ENCODE results near the gene NR1D1. TPM values are rescaled to one million over a fixed set of nuclear protein-coding genes. Genes with fewer than 3 reads are reported as not detected.

Gene NR1D1
- total and polyA plus RNA-seq, 2 of the 13 experiments (the other 11 are each of a cell fraction or from before 2014, with no cell fraction given) = 2.1 to 2.7 TPM

DNA sequence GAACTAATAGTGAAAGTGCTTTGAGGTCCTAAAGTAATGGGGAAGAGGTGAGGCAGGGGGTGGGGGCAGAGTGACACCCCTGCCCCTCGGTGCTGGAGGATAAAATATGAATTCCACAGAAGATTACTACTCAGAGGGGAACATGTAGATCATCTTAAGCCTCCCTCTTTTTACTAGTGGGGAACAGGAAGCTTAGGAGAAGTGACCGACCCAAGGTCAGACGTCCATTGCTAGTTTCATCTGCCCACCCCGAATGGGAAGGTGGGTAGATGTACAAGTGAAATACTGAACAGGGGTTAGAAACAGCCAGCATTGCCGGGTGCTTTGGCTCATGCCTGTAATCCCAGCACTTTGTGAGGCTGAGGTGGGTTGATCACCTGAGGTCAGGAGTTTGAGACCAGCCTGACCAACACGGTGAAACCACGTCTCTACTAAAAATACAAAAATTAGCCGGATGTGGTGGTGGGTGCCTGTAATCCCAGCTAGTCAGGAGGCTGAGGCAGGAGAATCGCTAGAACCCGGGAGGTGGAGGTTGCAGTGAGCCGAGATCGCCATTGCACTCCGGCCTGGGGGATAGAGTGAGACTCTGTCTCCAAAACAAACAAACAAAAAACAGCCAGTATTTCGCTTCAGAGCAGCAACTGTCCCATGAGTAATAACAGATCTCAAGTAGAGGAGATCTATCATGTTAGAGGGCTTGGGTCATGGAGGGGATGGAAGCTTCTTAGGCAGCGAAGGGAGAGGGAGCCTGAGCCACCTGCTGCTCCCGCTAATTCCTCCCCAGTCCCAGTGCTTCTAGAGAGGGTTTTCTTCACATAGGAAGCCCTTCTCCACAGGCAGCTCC lies 1.2 kb upstream of the NR1D1 start:
- DNase-seq (ENCODE audit: low spot score) (no peak), FAIRE-seq (peak; percentile 8), ATAC-seq (no peak)
- ChIA-PET POLR2A (interaction anchor here (0.9 to 8.1 kb wide), 21 partner anchors 9 to 640 kb away, joined by 3 to 568 read pairs (median 6); partner anchors contain the start of genes CASC3, CDK12, CSF3 and MED24), CTCF (ENCODE audit: low intra/inter-chr PET ratio, low total read pairs) (interaction anchor here (1.5 kb wide), 1 partner anchor 10 kb away, joined by 4 read pairs; no protein-coding TSS in a partner anchor)
- Histone ChIP-seq H3K4me2 (ENCODE audit: low read depth, low read length) (peak overlapping the region; percentile 94), H2AFZ (ENCODE audit: low read length) (no peak overlapping the region), H4K20me1 (ENCODE audit: insufficient read depth, low read length) (no peaks in the 10 kb centered on the region), H3K4me1 (ENCODE audit: insufficient read depth, low read length) (peaks cover 93% of the 10 kb centered on the region), H3K27ac (ENCODE audit: extremely low read length, insufficient read depth, low read length) (peak overlapping the region; percentile 95), H3K9ac (ENCODE audit: insufficient read depth, low read depth, low read length) (peak overlapping the region; percentile 94), H3K79me2 (ENCODE audit: insufficient read depth, low read length) (peaks cover 18% of the 10 kb centered on the region), H3K4me3 (replicated peaks in 1 of 3; ENCODE audit: insufficient read depth in 1 of 3, low read depth in 2 of 3, low read length in 3 of 3) (peak overlapping the region; percentile 27 to 86 (median 32); a peak in 5 of 6 replicates), H3K9me3 (ENCODE audit: low read length) (no peaks in the 10 kb centered on the region), H3K36me3 (replicated peaks in 1 of 2; ENCODE audit: control insufficient read depth in 1 of 2, insufficient read depth in 2 of 2, low read length in 2 of 2) (peaks cover 8 to 10% of the 10 kb centered on the region in 2 experiments), H3K27me3 (ENCODE audit: control insufficient read depth in 1 of 2, insufficient read depth in 2 of 2, low read length in 2 of 2) (peaks cover 0 to 9% of the 10 kb centered on the region in 2 experiments; a peak in 1 of 5 replicates)
- intact Hi-C loops (cut with micrococcal nuclease; ENCODE audit: unreplicated experiment) (loop anchor here (1.0 to 10.0 kb wide), 2 partner anchors 12 to 177 kb away; partner anchors contain the start of genes LRRC3C and ORMDL3), in situ Hi-C loops (cut with HindIII; ENCODE audit: extremely low pct_ligation_motif_present, low pct_unique_long_range_greater_than_20kb) (no loop called here)
- WGBS (ENCODE audit: low lambda C conversion rate) = 28% methylated on average over 16 of the region's 16 CpGs
- TSS peak; percentile 71 for BruUV-seq (replicated peaks)
- TF ChIP-seq, protein P1, sequence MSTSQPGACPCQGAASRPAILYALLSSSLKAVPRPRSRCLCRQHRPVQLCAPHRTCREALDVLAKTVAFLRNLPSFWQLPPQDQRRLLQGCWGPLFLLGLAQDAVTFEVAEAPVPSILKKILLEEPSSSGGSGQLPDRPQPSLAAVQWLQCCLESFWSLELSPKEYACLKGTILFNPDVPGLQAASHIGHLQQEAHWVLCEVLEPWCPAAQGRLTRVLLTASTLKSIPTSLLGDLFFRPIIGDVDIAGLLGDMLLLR (CRISPR knock-in tag; IDR thresholded peaks at IDR 0.05) = no peak
- TF ChIP-seq ZNF121 (CRISPR knock-in tag; IDR thresholded peaks at IDR 0.05) (no peak), SIN3A (IDR thresholded peaks at IDR 0.05; ENCODE audit: borderline replicate concordance, low read depth, low read length) (no peak), ZMYM2 (CRISPR knock-in tag; IDR thresholded peaks at IDR 0.05) (peak; percentile 52; the same call in 1 of the 2 replicates), MBD4 (IDR thresholded peaks at IDR 0.05; ENCODE audit: borderline replicate concordance, low read length) (0 out of 2 replicates have a peak, but pooled peaks have one; percentile 29), ZNF546 (CRISPR knock-in tag; conservative IDR thresholded peaks at IDR 0.05) (0 out of 2 replicates have a peak, but pooled peaks have one; percentile 11), ZNF572 (CRISPR knock-in tag; IDR thresholded peaks at IDR 0.05) (no peak), ZNF839 (CRISPR knock-in tag; IDR thresholded peaks at IDR 0.05; ENCODE audit: borderline replicate concordance) (0 out of 2 replicates have a peak, but pooled peaks have one; percentile 14), CHD4 (IDR thresholded peaks at IDR 0.05; ENCODE audit: borderline replicate concordance, low read length) (0 out of 2 replicates have a peak, but pooled peaks have one; percentile 58), MLX (CRISPR knock-in tag; IDR thresholded peaks at IDR 0.05) (no peak), MED8 (CRISPR knock-in tag; IDR thresholded peaks at IDR 0.05; ENCODE audit: insufficient replicate concordance) (peak; percentile 36), ZSCAN25 (CRISPR knock-in tag; IDR thresholded peaks at IDR 0.05) (peak; percentile 95), ZNF878 (CRISPR knock-in tag; IDR thresholded peaks at IDR 0.05) (peak; percentile 27; the same call in 1 of the 2 replicates), RCOR2 (CRISPR knock-in tag; IDR thresholded peaks at IDR 0.05) (peak; percentile 2; the same call in 1 of the 2 replicates), SNAI1 (CRISPR knock-in tag; IDR thresholded peaks at IDR 0.05; ENCODE audit: borderline replicate concordance) (0 out of 2 replicates have a peak, but pooled peaks have one; percentile 4), NFKB2 (CRISPR knock-in tag; IDR thresholded peaks at IDR 0.05; ENCODE audit: borderline replicate concordance) (0 out of 2 replicates have a peak, but pooled peaks have one; percentile 17), ZNF678 (CRISPR knock-in tag; IDR thresholded peaks at IDR 0.05) (no peak), MEIS2 (CRISPR knock-in tag; IDR thresholded peaks at IDR 0.05) (0 out of 2 replicates have a peak, but pooled peaks have one; percentile 3), ASH2L (IDR thresholded peaks at IDR 0.05; ENCODE audit: insufficient read length, low read depth, low read length) (peak; percentile 41), ZNF605 (CRISPR knock-in tag; IDR thresholded peaks at IDR 0.05) (0 out of 2 replicates have a peak, but pooled peaks have one; percentile 2)
